T-helper 1 cell treated with Interleukin-12 subunit alpha and Interleukin-12 subunit beta and Interleukin-4 antibody, amounts not matched to agents 30 ng/mL and 1 ng/mL, for 36 hours (primary cell): ENCODE measurements around the gene AIG1. TPM values are rescaled to one million over a fixed set of nuclear protein-coding genes. Genes with fewer than 3 reads are reported as not detected.
"Not testable (repeated sequence)": the region's sequence is repeated elsewhere in the genome, so short reads cannot be mapped to it uniquely, and the experiment has no call there.

Experiments
- intact Hi-C: fragments of 100-400 bp; cut with micrococcal nuclease; formaldehyde crosslinking; loops from one replicate; pipeline ENCODE4 v1.15.1; 2024
- total RNA-seq: library from RNA; stranded (reverse); gene quantifications from 2 replicates; pipeline ENCODE4 v1.2.3, GENCODE V29; 2022

Gene AIG1
- total RNA-seq, 1 donor from 2014 or later: 5.0 TPM

DNA sequence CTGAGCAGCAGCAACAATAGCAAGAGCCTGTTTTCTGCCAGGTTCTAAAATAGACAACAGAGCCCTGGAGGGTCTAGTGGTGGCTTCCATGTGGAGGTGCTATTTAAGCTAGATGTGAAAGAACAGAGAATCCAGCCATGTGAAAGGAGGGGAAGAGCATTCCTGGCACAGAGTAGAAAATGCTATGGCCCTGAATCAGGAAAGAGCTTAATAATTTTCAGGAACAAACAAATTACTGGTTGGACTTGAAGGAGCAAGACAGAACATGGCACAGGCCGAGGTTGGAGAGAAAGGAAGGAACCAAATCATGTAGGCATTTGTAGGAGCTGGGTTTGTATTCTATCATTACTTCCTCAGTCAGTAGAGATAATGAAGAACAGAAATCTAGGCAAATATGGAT is 98.3 kb downstream of the AIG1 start:
- intact Hi-C loops: no loop called here

DNA sequence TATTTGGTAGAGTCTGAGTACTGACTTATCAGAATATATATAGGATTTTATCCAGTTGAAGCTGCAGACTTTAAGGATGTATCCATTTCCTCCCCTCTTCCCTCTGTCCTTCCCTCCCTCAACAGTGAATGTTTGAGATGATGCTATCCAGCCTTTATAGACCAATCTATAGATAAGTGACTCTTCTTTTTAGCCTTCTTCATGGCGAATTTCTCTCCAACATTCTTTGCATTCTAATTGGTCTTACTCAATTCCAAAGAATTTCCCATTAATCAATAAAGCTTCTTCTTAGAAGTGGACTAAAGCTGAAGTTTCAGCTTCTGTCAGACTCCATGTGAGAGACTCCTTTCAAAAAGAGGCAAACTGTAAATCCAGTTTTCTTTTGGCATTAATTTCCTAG is 99.3 kb downstream of the AIG1 start:
- intact Hi-C loops: no loop called here

- intact Hi-C loops: no loop called here
Measured at GRCh38 chr6:143160439-143161220, 99.9 kb downstream of the AIG1 start.

- intact Hi-C loops: no loop called here
Measured at GRCh38 chr6:143163621-143164020, 102.9 kb downstream of the AIG1 start.

- intact Hi-C loops: no loop called here
Measured at GRCh38 chr6:143164565-143165105, 103.9 kb downstream of the AIG1 start.

DNA sequence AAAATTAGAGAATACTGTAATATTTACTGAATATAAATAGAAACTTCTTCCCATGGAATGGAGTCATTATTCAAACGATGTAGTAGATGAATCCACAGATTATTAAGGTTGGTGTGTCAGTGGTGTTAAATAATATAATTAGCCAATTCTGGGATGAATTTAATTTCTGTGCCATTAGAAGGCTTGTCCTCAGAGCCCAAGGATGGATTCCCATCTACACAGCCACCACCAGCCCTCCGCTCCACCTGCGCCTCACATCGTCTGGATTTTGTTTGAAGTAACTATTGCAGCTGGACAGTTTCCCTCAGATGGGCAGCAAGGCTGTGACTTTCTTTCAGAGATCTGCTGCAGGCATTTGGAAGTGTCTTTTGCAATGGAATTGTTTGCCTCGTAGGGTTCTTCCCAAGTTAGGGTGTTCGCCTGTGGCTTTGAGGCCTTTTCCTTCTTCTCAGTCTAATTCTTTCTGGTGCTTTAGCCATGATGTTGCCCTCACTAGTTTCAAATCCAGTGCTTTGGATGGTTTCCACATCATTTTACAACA is 104.7 kb downstream of the AIG1 start:
- intact Hi-C loops: no loop called here

DNA sequence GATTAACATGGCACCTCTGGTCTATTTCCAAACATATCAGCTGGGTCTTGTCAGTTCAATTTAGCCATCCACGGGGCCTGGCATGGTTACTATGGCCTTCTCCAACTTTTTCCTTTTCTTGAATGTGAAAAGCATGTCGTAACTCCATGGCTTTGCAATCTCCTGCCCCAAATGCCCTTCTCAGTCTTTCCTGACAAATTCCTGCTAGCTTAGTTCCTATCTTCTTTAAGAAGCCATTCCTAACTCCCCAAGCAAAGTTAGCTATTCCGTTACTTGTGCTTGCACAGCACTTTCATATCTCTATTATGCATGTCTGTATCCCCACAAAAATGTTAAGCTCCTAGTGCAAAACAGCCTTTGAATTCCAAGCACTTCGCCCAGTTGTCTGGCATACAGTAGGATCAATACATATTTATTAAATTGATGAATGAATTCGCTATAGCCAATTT is 105.6 kb downstream of the AIG1 start:
- intact Hi-C loops: no loop called here

- intact Hi-C loops: no loop called here
Measured at GRCh38 chr6:143167224-143167623, 106.5 kb downstream of the AIG1 start.

DNA sequence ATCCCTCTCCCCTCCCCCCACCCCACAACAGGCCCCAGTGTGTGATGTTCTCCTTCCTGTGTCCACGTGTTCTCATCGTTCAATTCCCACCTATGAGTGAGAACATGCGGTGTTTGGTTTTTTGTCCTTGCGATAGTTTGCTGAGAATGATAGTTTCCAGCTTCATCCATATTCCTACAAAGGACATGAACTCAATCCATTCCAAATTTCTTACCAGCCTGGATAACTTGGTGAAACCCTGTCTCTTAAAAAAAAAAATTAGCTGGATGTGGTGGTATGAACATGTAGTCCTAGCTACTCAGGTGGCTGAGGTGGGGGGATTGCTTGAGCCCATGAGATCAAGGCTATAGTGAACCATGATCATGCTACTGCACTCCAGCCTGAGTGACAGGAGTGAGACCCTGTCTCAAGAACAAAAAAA is 107.7 kb downstream of the AIG1 start:
- intact Hi-C loops: not testable (repeated sequence)

DNA sequence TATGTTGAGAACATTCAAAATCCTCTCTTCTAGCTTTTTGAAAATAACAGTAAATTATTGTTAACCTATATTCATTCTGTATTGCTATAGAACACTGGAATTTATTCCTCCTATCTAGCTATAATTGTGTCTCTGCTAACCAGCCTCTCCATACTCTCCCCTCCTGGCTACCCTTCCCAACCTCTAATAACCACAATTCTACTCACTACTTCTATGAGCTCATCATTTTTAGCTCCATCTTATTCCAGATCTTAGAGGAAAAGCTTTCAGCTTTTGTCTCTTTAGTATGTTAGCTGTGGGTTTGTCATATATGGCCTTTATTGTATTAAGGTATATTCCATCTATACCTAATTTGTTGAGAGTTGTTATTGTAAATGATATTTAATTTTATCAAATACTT is 108.8 kb downstream of the AIG1 start:
- intact Hi-C loops: no loop called here

DNA sequence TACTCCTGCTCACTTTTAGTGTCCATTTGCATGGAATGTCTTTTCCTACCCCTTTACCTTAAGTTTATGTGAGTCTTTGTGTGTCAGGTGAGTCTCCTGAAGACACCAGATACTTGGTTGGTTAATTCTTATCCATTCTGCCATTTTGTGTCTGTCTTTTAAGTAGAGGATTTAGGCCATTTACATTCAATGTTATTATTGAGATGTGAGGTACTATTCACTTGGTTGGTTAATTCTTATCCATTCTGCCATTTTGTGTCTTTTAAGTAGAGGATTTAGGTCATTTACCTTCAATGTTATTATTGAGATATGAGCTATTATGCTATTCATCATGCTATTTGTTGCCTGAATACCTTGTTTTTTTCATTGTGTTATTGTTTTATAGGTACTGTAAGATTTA is 113.8 kb downstream of the AIG1 start:
- intact Hi-C loops: no loop called here

- intact Hi-C loops: no loop called here
Measured at GRCh38 chr6:143174951-143175350, 114.3 kb downstream of the AIG1 start.

DNA sequence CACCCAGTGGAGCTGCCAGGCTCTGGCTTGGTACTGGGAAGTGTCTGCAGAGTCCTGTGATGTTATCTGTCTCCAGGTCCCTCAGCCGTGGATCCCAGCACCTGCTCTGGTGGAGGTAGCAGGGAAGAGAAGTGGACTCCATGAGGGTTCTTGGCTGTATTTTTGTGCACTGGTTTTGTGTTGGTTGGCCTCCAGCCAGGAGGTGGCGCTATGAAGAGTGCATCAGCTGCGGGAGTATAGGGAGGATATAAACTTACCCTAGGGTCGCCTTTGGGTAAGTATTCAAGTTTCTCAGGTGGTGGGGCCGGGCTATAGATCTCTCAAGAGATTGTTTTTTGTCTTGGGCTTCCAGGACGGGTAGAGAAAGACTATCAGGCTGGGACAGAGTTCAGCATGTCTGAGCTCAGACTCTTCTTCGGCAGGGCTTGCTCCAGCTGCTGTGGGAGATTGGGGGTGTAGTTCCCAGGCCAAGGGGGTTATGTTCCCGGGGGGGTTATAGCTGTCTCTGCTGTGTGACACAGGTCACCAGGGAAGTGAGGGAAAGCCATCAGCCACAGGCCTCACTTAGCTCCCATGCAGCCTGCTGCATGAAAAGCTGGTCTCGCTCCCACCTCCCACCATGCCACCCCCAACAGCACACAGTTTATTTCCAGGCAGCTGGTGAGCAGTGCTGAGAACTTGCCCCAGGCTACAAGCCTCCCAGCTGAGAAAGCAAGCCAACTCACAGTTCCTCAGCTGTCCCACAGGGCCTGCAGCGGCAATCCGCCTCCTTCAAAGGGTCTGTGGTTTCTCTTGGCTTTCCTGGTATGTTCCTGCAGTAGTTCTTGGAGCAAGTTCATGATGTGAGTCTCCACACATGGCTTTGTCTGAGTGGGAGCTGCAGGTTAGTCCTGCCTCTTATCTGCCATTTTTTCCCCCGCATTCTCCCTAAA is 115.7 kb downstream of the AIG1 start:
- intact Hi-C loops: no loop called here

GRCh38 chr6:143177706-143178105 is 117.0 kb downstream of the AIG1 start:
- intact Hi-C loops: no loop called here

DNA sequence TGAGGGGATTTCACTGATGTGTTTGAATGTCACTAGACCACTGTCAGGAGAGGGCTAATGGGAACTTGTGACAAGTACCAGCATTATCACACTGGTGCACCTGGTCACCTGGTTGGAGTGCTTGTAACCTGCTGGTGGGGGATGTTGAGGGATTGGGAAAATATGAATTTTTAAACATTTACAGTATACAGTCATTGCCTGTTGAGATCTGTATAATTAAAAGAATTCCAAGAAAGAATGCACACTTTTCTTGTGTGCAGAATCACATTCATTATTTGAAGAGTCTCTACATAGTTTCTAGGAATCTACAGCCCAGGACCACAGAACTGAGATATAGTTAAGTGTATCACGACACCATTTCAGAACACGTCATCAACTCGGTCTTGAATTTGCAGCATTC is 118.4 kb downstream of the AIG1 start:
- intact Hi-C loops: no loop called here

GRCh38 chr6:143179901-143180612 is 119.4 kb downstream of the AIG1 start:
- intact Hi-C loops: no loop called here

DNA sequence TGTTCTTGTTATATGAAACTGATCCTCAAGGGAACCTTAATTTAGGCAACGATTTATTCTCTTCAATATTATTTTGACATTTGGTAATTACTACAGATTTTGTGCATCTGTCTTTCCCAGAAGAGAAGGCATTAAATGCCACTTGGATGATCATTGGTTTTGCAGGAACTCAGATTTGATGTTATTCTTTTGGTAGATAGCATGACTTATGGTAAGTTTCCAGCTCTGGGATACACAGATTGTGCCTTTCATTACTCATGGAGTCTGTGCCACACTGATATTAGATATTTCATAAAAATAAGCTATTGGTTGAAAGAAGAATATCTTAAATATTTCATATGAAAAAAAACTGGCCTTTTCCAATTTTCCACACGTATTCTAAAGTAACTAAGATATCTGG is 120.1 kb downstream of the AIG1 start:
- intact Hi-C loops: no loop called here

DNA sequence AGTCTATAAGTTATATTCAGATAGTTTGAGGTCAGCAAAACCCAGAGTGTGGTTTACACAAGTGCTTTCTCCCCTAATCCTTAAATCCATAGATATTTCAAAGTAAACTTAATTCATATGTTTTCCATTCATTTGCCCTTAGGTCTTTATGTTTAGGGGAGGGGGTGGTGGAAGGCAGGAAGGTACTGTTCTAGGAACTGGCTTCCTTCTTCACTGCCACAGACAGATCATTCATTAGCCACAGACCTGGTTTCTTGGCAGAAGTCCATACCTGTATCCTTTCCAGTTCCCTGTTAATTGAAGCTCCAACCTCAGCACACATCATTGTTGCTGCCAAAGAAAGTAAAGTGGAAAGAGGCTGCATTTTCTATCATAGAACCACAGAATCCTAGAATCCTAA is 123.0 kb downstream of the AIG1 start:
- intact Hi-C loops: no loop called here

DNA sequence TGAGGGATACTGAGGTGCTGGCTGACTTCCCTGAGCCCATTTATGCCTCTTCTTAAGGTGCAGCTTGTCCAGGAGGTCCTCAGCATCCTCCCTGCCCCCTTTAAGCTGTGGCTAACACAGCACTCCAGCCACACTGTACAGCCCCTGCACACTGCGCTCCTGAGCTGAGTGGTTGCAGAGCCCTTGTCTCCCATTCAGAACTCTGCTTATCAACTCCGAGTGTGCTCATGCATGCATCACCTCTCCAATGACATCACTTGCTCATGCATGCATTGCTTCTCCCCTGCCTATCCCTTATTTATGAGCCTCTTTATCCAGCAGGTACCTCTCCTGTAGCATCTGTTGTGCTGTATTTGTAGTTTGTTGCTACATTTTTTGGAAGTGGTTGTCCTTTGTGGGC is 124.6 kb downstream of the AIG1 start:
- intact Hi-C loops: no loop called here

GRCh38 chr6:143187238-143187923 is 126.7 kb downstream of the AIG1 start:
- intact Hi-C loops: no loop called here

DNA sequence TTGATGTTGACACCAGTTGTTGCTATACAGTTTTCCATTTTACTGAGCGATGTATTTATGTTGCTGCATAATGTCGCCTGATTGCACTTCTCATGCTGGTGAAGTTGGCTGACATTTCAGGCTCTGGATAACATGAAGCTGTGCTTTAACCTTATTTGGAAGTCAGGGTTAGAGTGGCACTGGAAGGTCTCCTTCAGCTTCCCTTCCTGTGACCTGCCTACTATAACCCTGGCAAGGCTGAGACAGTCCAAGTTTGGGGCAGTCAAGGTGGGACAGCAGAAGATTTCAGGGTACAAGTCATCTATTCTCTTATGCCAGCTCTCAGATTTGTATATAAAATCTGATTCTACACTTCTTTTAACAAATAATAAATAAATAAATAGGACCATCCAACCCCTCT is 127.6 kb downstream of the AIG1 start:
- intact Hi-C loops: no loop called here
